Stimulated activated CD4-positive, alpha-beta T cell treated with anti-CD3 and anti-CD28 coated beads, Interleukin-4, amount 100 ng/mL, for 48 hours (primary cell): ENCODE measurements around the gene TULP1.
A peak's percentile ranks its signal among the peaks of the same experiment; 100 is the strongest.

Experiments
- DNase-seq, 2 donors: peaks; one replicate each; pipeline ENCODE4 v3.0.0-alpha.2; 2020; ENCODE audit warnings: low read depth in 2 of 2

TULP1 gene

DNA sequence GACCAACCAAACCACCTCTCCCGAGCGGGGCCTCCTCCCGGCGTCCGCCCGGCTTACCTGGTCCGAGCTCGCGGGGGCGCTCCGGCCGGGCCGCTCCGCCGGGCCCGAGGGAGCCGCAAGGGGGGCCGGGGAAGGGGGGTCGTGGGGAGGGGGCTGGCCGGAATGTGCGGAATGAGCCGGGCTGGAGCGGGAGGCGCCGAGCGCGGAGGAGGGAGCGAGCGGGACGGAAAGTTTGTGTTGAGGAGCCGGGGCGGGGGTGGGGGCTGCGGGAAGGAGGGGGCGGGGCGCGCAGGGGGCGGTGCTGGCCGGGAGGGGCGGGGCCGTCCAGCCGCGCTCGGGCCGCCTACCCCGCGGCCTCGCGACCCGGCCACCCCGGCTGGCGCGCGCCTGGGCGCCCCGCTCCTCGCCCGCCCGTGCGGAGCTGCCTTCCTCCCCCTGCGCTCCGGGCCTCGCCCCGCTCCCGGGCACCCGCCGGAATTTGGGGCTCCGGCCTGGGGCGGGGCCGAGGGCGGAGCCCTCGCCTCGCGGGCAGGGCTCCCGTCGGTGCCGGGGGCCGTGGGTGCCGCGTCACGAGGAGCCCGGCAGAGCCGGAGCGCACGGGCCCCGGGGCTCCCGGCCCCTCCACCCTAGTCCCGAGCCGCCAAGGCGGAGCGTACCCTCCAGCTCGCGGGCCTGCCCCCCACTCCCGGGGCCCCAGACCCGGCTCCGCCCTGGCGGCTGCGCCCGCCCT lies 15.7 kb downstream of the TULP1 start, which contains the start of gene TEAD3:
Gene TEAD3 (minus strand): TSS at position 239 of the 730 bp plus-strand sequence.
- DNase-seq: peak in 1 of 2 donors; percentile 34

DNA sequence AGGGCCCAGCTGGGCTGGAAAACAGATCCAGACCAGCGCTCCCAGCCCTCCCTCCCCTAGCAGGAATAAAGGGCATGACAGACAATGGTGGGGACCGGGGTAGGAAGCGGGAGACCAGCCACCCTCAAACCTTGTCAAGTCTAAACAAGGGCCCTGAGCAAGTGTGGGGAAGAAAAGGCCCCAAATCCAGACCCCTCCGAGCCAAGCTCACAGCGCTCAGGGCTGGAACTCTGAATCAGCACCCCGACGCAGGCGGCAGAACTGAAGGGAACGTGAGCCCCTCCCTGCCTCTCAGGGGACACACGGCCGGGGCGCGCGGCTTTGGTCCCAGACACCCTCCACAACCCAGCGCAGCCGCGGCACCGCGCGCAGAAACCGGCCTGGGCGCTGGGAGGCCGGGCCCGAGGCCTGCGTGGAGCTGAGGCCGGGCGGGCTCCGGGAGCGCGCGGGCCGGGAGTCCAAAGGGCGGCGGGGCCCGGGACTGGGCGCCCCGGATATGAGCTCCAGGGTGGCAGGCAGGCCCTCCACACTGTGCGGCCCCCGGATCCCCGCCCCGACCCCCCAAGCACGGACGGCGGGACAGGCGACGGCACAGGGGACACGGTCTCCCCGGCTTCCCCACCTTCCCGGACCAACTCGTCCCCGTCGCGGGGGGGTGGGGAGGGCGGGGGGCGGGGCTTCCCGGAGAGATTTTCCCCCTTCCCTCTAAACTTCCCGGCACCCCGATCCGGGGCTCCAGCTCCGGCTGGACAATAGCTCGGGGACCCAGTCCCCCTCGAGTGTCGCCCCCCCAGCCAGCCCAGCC lies 16.5 kb downstream of the TULP1 start:
- no peak for DNase-seq

DNA sequence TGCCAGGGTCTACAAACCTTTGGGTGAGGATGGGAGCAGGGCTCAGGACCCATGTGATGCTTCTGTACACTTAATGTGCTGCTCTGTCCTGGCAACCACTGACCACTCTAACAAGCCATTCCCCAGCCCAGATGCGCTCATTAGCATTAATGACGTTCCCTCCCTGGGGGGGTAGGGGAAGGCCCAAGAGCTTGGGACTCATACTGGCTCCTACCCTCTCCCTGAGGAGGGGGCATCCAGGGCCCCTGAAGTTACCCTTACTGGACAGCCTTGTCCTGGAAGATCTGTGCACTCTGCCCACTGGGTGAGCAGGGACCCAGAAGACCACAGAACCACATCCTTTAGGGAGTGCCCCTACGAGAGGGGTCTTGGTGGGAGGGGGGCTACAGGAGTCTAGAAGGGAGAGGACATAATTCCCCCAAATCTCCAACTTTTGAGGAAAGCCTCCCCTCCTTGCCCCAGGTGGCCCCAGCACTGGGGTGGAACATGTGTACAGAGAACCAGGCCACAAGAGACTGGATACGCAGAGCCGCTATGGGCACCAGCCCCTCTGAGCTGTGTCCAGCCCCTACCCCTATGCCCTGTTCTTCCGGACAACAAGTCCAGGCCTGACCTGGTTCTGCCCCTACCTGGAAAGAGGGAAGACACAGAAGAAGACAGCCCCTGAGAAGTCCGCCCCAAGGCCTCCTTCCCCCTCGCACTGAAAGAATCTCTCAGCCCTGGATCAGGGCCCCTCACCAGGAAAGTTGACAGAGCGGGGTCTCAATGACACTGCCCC lies 17.2 kb downstream of the TULP1 start:
- DNase-seq: no peak

DNA sequence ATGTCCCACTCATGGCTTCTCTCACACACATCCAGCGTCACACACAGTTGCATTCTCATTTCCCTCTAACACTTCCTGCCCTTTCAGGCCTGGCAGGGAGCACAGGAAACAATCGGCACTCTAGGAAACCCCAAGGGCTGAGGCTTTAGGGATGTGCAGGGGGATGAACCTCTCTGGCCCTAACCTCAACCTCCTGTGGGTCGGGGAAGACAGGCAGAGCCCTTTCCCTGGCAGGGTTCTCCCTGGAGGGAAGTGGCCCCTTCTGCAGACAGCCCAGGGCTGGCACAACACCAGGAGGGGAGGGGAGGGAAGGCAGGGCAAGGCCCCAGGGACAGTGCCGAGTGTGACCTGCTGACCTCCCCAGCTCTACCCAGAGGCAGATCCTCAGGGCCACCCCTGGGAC lies 18.5 kb downstream of the TULP1 start:
- no peak for DNase-seq

DNA sequence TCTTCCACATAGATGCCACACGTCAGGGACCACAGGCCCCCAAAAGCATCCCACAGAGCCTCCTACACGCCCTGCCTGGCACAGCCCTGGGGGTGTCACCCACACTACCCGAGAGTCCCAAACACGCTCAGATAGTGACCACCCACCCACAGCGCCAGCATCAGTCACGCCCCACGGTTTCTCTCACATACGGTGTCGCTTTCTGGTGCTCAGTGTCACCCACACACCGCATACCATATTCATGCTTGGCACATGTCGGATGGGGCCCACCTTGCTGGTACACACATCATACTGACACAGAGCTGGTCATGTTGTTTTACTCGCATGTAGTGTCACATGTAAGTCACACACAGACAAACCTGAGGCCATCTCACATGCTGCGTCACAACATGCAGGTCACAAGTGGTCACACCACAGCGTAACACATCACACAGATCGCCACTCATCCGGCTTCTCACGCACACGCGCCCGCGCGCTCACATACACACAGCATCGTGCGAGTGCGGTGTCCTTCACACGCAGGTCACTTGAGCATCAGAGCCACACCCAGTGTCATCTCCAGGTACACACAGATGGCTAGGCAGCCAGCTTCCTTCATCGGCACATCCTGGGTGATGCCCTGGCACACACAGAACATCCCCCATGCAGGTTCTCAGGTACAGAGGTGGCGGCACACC lies 19.3 kb downstream of the TULP1 start:
- DNase-seq: no peak

DNA sequence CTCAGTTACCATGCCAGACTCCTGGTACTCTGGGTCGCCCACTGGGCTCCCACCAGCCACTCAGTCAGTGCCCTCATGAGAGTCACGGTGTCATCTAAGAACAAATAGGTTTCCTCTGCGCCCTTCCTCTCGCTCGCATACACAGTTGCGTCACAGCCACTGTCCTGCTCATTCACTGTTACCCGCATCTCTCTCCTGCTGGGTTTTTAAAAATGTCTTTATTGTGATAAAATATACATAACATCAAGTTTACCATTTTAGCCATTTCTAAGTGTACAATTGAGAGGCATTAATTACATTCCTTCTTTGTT lies 19.8 kb downstream of the TULP1 start:
- no peak for DNase-seq

DNA sequence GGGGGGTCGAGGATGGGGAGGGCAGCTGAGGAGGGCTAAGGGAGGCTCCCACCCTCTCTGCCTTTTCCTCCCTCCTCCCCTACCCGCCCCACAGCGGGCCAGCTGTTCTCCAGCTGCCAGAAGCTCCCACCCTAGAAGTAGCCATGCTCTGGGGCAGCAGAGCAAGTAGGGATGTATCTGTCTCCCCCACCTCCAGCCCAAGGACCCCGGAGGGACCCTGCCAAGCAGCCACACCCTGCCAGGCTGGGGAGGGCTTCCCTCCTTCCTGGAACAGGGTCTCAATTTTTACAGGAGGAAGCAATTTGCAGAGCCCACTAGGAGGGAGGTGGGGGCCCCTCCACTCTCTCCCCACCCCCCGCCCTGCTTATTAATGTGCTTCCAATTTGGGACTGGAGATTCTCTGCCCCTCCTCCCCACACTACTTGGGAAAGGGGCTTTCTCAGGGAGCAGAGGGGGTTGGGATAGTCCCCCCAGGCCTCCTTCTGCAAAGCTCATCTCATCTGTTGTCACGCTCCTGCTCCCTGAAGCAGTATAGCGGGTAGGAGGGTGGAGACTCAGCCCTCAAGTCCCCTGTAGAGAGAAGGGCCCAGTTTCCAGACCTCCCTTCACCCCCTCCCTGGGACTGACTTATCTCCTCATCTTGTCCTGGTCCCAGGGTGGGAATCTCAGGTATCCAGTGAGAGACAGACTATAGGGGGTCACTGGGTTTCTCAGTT lies 20.3 kb downstream of the TULP1 start:
- no peak for DNase-seq

DNA sequence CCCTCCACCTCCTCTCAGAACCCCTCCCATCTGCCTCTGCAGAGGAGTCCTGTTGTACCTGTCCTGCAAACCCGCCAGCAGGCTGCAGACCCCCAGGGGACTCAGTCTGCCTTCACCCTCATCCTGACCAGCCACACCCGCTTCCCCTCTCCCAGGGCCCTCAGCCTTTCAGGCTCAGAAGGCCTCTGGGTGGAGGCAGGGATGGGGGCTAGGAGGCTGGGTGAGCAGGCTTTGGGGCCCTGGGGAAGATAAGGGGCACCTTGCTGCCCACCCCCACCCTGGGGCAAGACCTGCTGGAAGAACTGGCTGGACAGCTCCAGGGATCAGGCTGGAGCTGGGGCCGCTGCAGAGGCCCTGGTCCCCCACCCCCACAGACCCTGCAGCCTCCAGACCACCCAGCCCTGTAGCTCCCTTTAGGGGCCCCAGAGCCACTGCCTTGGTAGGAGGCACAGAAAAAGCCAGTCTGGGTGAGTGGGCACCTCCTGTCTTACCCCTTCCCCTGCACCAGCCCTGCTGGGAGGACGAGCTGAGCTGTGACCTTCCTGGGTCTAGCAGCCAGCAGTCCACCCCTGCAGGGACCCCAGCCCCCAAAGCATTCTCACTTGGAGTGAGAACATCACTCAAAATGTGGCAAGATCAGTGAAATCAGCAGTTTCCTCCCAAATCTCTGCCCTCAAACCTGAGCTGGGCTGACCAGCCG lies 21.0 kb downstream of the TULP1 start:
- DNase-seq: no peak

DNA sequence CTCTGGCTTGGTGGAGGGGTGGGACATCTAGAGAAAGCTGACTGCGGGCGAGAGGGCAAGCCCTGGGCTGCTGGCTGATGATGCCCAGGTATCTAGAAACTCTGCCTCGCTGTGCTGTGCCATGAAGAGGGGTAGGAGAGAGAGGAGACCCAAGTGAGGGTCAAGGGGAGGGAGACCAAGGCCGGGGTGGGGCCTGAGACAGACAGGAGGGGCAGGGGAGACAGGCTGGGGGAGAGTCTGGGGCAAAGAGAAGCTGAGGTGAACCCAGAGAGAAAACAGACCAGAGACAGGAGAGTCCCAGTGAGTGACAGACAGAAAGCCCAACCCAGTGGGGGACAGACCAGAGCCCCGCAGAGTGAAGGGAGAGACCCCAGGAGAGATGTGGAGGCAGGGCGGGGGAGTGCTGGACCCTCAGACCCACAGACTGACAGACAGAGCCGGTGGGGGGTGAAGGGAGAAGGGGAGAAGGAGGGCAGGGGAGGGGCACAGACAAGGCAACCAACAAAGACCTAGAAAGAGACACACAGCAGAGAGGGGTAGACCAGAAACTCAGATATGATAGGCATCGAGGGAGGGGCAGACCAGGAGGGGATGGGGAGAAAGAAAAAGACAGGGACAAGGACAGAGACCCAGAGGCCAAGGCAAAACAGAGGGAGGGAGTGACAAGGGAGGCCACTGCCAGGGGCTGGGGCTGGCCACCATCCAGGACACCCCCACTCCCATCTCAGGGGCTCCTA lies 21.7 kb downstream of the TULP1 start:
- no peak for DNase-seq

DNA sequence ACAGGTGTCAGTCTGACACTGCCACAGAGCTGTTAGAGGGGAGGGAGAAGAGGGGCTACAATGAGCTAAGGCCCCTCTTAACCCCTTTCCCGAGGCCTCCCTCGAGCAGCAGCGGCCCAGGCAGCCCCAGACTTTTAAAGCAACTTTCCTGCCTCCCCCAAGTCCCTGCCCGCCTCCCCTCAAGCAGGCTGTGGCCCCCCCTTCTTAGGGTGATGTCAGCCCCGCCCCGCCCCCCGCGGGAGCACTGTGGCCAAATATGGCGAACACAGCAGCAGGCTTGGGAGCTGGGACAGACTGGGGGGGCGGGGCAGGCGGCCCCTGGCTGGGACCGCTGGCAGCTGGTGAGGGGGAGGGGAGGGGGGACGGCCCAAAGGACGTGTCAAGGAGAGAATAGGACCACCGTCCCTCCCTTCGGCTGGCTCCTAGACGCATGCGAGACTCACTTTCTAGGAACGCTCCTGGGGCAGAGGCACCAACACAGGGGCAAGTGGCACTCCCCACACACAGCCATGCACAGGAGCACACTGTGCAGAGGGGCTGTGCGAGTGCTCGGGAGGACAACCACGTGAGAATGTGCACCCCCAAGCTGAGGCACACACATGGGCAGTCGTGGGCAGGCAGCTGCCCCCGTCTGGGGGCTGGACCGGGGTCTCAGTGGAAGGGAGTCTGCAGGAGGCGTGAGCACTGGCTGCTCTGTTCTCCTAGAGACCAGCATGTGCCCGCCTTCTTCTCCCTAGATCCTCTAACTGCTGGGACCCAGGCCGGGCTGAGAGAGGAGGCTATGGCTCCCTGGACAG lies 22.5 kb downstream of the TULP1 start:
- DNase-seq: no peak

DNA sequence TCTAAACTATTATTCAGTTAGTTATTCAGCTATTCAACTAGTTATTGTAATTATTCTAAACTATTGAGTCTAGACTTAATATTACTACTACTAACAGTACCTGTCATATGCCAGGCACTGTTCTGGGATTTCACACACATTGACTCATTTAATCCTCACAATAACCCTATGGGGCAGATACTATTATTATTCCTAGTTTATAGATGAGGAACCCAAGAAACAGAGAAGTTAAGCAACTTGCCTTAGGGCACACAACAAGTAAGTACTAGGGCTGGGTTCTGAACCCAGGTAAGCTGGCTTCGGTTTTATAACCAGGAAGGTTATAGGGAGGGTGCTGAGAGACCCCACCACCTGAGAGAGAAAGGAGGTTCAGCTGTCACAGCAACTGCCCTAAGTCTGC lies 23.6 kb downstream of the TULP1 start:
- DNase-seq: no peak

DNA sequence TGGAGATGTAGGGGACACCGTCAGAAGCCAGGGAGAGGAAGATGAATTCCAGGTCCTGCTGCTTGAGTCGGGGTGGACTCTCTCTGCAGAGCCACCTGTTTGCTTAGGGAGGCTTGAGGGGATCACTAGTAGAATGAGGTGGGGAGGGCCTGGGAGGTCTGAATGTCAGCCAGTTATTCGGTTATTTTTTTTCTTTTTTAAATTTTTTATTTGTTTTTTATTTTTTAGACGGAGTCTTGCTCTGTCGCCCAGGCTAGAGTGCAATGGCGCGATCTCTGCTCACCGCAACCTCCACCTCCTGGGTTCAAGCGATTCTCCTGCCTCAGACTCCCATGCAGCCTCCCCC lies 24.2 kb downstream of the TULP1 start:
- DNase-seq: no peak

DNA sequence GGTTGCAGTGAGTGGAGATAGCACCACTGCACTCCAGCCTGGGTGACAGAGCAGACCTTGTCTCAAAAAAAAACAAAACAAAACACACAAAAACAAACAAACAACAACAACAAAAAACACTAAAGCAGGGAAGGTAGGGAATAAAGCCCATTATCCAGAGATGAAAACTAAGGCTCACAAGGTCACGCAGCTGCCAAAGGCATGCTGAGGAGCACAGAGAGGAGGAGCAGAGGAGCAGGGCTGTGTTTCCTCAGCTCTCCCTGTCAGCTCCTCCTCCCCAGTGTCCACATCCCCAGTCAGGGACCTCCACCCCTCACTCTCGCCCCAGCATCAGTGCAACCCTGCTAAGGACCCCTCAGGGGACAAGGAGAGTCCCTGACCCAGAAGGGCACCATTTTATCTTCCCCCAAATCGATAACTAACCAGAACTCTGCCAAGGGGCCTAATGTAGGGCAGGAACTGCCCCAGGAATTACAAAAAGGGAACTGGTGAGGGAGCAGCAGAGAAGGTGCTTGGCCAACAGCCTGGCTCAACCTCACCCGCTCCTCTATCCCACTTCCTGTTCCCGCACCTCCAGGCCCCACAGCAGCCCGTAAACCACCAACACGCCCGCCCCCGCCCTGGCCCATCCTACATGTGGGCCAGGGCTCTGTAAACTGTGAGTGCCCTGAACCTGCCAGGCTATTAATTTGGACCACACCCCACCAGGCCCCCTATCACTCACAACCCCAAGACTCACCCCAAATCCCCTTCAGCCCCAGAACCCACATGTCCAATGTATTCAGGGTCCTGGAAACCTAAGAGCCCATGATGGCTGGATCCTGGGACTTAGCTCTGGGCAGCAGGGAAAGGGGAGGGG lies 24.8 kb downstream of the TULP1 start:
- DNase-seq: no peak

DNA sequence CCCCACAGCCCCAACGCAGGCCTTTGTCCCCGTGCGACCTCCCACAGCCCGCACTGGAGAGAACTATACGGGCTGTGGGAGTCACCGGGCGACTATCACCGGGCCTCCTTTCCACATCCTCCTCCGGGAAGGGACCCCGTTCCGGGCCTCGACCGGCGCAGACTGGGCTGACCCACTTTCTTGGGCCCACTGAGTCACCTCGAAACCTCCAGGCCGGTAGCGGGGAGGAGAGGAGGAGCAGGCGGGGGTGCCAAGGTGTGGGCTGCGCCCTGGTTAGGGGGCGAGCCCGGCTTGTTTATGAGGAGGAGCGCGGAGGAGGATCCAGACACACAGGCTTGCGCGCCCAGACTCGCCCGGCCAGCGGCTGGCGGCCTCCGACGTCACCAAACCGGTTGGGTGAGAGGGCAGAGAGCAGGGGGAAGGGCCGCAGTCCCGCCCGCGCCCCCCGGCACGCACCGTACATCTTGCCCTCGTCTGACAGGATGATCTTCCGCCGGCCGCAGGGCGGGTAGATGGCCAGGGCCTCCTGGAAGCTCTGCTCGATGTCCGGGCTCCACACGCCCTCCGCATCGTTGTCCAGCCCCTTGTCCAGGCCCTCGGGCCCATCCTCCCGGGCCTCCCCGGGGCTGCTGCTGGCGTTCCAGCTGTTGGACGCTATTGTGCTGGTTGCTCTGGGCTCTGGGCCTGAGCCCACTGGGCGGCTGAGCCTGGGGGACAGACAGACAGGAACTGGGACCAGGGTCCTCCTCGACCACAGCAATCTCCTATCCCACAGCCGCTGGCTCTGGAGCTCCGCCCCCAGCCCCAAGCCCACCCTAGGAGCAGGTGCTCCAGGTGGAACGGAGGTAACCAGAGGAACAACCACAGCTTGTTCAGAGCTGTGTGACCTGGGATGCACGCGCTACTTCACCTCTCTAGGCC lies 26.4 kb downstream of the TULP1 start:
- DNase-seq: no peak

DNA sequence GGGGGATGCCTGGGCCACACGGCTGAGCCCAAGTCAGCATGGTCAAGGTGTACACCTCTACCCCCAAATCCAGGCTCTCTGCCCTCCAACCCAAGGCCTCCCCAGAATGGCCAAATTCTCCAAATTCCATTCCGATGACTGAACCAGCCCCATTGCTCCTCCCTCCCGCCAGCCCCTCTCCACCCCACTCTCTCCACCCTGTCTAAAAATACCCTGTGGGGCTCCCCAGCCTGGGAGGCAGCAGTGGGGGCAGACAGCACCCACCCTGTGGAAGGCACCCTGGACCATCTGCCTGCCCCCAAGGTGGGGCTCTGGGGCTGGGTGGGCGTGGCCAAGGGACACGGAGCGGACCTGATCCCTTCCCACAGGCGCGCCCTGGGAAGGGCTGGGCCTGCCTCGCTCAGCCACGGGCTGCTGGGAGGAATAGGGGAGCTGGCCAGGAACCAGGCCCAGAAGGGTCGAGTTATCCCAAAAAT lies 27.3 kb downstream of the TULP1 start:
- DNase-seq: no peak

DNA sequence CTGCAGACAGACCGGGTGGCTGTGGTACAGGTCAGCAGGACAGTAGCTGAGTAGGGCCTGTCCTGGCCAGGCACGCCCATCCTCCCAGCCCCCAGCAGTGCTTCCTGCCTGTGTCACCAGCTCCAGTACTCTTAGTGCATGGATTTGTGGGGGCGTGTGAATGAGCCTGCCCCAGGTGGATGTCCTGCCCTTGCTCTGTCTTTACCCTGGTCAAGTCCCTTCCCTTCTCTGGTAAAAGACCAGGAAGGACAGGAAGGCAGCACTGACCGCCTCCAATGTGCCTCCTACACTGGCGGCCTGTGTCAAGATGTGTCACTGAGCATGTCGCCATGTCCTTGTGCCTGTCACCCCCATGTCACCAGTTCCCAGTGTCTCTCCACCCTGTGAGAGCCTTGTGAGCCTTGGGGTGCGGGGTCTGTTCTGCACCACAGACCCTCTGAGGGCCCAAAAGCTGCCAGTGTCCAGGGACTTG lies 27.7 kb downstream of the TULP1 start:
- no peak for DNase-seq
